ENCODE measurements around the gene LSM14B.
"Not testable (repeated sequence)": the region's sequence is repeated elsewhere in the genome, so short reads cannot be mapped to it uniquely, and the experiment has no call there.

Gene LSM14B

DNA sequence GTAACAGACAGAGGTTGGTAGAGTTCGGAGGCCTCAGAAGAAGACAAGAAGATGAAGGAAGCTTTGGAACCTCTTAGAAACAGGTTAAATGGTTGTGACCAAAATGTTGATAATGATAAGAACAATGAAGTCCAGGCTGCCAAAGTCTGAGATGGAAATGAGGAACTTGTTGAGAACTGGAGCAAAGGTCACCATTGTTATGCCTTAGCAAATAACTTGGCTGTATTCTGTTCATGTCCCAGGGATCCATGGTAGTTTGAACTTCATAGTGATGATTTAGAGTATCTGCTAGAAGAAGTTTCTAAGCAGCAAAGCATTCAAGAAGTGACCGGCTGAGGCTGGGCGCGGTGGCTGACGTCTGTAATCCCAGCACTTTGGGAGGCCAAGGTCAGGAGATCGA, 11.1 kb upstream of the LSM14B start:
- no peak for DNase-seq (ENCODE audit: extremely low read depth in 1 of 2, low read depth in 1 of 2)

GRCh38 chr20:62112368-62112767, 9.9 kb upstream of the LSM14B start:
- no peak for DNase-seq (ENCODE audit: extremely low read depth in 1 of 2, low read depth in 1 of 2)

DNA sequence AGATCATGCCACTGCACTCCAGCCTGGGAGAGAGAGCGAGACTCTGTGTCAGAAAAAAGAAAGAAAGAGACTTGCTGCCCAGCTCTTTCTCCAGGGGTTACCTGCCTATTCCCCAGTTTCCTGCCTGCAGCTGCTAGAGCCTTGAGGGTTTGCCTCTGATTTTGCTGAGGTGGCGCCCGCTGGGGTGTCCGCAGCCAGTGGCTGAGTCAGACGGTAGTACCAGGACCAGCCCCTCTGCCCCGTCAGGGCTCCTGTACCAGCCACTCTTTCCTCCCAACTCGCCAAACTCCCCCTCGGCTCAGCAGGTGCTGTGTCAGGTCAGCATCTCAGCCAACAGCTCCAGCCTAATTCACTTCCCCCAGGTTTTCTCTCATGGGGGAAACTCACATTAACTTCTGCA, 7.4 kb upstream of the LSM14B start:
- no peak for DNase-seq (ENCODE audit: extremely low read depth in 1 of 2, low read depth in 1 of 2)

DNA sequence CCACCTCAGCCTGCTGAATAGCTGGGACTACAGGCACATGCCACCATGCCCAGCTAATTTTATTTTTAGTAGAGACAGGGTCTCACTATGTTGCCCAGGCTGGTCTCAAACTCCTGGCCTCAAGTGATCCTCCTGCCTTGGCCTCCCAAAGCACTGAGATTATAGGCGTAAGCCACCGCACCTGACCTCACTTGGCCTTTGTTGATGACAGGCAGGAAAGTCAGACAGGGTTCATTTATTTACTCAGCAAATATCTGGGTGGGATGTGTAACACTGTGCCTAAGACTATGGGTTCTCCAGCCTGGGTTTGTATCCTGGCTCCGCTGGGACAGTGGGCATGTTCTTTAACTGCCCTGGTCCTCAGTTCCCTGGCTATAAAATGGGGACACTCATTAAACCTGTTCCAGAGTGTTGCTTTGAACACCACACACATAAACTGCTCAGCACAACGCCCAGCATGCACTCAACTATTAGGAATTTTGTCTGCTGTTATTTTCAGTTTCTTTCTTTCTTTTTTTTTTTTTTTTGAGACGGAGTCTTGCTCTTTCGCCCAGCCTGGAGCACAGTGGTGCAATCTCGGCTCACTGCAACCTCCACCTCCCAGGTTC, 6.4 kb upstream of the LSM14B start:
- not testable (repeated sequence) for DNase-seq (ENCODE audit: extremely low read depth in 1 of 2, low read depth in 1 of 2)

GRCh38 chr20:62116558-62117361, 5.5 kb upstream of the LSM14B start:
- DNase-seq (ENCODE audit: extremely low read depth in 1 of 2, low read depth in 1 of 2) = no peak

GRCh38 chr20:62117362-62117646, 5.0 kb upstream of the LSM14B start:
- DNase-seq (ENCODE audit: extremely low read depth in 1 of 2, low read depth in 1 of 2) = no peak

DNA sequence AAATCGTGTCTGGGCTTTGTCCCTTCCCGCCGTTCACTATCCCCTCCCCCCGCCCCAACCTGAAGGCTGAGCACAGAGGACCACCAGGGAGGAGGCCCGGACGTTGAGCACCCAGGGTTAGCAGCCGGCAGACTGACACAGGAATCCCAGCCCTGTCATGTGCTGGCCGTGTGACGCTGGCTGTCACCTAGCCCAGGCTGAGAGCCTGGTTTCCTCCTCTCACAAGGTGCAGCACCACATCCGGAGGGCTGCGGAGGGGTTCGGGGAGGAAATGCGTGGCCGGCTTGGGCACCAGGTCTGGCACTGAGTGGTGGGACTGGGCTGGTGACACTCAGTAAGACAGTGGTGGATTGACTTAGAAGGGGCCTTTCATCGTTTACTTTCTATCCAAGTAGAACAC, 4.6 kb upstream of the LSM14B start:
- peak in 1 of 2 donors; percentile 41 for DNase-seq (ENCODE audit: extremely low read depth in 1 of 2, low read depth in 1 of 2)

- DNase-seq (ENCODE audit: extremely low read depth in 1 of 2, low read depth in 1 of 2) = no peak
Observed at GRCh38 chr20:62118113-62119043, 3.9 kb upstream of the LSM14B start.

DNA sequence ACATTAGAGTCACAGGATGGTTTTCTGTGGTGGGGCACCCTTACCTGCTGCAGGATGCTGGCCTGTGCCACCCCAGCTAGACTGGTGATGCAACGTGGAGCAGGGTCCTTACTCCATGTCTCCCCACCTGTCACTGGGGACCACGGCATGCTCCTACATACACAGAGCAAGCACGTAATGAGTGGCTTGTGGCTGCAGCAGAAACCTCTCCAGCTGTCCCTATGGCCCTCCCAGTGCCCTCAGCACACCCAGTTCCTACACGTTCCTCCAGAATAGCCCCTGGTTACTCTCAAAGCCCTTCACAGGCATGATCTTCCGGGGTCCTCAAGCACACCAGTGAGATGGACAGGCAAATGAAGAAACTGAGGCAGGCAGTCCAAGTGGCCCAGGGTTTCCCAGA, 3.2 kb upstream of the LSM14B start:
- DNase-seq (ENCODE audit: extremely low read depth in 1 of 2, low read depth in 1 of 2) = no peak

- DNase-seq (ENCODE audit: extremely low read depth in 1 of 2, low read depth in 1 of 2) = no peak
Observed at GRCh38 chr20:62119591-62120364, 2.5 kb upstream of the LSM14B start.

DNA sequence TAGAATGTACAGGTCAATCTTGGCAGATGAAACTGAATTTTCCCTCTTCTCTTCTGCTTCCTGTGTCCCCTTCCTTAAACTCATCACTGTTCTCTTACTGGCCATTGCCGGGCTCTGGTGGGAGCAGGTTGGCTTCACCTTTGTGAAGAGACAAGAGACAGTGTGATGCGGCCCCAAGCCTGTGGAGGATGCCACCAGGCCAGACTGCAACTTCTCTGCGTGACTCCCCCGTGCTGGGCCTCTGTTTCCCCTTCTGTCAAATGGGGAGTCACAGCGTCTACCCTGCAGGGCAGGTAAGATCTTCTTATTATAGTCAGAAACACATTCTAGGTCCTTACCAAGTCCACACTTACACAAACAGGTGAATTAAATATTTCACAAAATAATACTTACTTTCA, 1.9 kb upstream of the LSM14B start:
- no peak for DNase-seq (ENCODE audit: extremely low read depth in 1 of 2, low read depth in 1 of 2)

- no peak for DNase-seq (ENCODE audit: extremely low read depth in 1 of 2, low read depth in 1 of 2)
Observed at GRCh38 chr20:62120990-62121775, 1.1 kb upstream of the LSM14B start.

- DNase-seq (ENCODE audit: extremely low read depth in 1 of 2, low read depth in 1 of 2) = no peak
Observed at GRCh38 chr20:62122654-62123449, 577 bp downstream of the LSM14B start.

DNA sequence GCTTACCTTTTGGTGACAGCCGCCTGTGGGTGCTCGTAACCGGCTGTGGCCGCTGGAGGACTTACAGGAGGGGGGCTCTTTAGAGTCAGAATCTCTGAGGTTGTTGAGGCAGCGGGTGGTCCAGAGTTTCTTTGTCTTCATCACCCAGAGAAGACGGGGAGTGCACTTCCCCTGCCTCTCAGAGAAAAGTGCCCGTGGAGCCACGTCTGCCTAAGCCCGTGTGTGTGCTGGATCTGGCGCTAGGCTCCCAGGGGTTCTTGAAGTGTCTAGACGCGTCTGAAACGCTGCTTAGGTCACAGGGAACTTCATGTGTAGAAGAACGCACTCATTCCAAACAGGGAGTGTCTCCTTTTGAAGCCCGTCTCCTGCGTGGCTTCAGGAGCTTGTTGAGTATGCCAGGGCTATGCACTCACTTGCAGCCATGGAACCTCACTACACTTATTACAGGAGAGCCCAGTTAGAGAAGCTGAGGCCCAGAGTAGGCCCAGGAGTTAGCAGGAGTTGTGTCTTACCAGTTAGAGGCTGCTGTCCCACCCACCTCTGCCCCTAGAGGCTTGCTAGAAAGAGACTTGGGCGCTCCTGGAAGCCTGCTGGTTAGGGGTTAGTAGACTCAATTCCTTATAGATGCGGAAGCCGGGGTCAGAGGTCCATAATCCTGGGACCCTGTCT, 1.3 kb downstream of the LSM14B start:
- no peak for DNase-seq (ENCODE audit: extremely low read depth in 1 of 2, low read depth in 1 of 2)

DNA sequence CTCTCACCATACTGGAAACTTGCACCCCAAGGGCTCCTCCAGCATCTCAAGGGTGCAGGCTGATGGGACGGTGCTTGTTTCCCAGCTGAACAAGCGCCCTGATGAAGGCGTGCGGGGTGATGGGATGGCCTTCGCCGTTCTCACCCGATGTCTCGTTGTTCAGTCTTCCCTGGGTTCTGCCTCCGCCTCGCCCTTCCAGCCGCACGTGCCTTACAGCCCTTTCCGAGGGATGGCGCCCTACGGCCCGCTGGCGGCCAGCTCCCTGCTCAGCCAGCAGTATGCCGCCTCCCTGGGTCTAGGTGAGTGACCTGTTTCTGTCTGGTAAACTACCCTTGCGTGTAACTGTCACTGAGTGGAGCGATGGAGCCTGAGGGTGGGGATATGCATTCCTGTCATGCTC, 3.9 kb downstream of the LSM14B start:
- DNase-seq (ENCODE audit: extremely low read depth in 1 of 2, low read depth in 1 of 2) = no peak

DNA sequence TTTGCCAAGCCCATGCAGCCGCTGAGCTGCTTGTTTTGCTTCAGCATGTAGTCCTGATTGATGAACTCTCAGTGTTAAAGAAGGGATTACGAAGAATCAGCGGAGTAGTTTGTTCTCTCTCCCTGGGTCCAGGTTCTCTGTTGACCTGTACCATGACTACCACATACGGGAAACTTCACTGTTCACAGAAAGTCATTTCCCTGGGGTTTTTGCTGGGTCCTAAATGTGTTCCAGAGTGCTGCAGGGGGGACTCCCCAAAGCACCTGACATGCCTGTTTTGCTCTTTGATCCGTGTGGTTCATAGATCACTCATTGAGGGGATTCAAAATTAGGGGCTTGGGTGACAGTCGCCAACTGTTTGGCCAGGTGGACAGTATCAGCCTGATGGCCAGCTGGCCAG, 5.5 kb downstream of the LSM14B start:
- DNase-seq (ENCODE audit: extremely low read depth in 1 of 2, low read depth in 1 of 2) = no peak

DNA sequence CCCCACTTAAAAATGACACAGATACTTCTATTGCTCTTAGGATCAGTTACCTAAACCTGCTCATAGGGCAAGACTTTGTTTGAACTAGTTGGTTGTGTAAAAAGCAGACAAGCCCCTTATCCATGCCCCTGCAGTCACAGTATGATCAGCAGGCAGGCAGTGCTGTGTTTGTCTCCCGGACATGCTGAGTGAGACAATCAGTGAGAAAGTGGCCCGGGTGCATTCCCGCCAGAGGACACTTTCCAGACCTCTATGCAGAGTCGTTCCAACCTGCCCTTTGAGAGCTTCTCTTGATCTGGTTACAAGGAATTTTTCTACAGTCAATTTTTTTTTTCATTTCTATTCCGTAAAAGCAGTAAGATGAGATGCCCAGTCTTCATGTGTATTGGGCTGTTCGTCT, 6.2 kb downstream of the LSM14B start:
- DNase-seq (ENCODE audit: extremely low read depth in 1 of 2, low read depth in 1 of 2) = no peak

GRCh38 chr20:62129731-62130531, 7.7 kb downstream of the LSM14B start:
- DNase-seq (ENCODE audit: extremely low read depth in 1 of 2, low read depth in 1 of 2) = no peak

Data from stimulated activated CD8-positive, alpha-beta memory T cell treated with anti-CD3 and anti-CD28 coated beads, Interleukin-7, amount 100 ng/mL, for 48 hours (primary cell).